H1 (cell line): ENCODE measurements around the gene TLL2.

ENCODE experiments used
- EP300 ChIP-seq, 2 experiments: IDR thresholded peaks; 1 replicate in 1 of 2; 2 replicates in 1 of 2; pipeline ENCODE4 v1.6.1; 2011 to 2012; ENCODE audit warnings: low read depth in 2 of 2, low read length in 2 of 2, mild to moderate bottlenecking in 2 of 2, borderline replicate concordance in 1 of 2, inconsistent platforms in 1 of 2, moderate library complexity in 1 of 2
- JUN ChIP-seq: IDR thresholded peaks from 2 replicates; pipeline ENCODE4 v1.6.1; 2011; ENCODE audit warnings: low read depth, mild to moderate bottlenecking, improper control_type of control experiment, low read length
- TF ChIP-seq, protein P1 (sequence below), 3 experiments: IDR thresholded peaks; 1 replicate in 2 of 3; 2 replicates in 1 of 3; pipeline versions ENCODE4 v1.5.1 to v1.6.1; 2011; ENCODE audit warnings: low read length in 3 of 3, mild to moderate bottlenecking in 3 of 3, inconsistent platforms in 2 of 3, low read depth in 1 of 3, moderate library complexity in 1 of 3; ENCODE audit not compliant: insufficient read depth in 1 of 3; ENCODE audit errors: control extremely low read depth in 1 of 3

DNA sequence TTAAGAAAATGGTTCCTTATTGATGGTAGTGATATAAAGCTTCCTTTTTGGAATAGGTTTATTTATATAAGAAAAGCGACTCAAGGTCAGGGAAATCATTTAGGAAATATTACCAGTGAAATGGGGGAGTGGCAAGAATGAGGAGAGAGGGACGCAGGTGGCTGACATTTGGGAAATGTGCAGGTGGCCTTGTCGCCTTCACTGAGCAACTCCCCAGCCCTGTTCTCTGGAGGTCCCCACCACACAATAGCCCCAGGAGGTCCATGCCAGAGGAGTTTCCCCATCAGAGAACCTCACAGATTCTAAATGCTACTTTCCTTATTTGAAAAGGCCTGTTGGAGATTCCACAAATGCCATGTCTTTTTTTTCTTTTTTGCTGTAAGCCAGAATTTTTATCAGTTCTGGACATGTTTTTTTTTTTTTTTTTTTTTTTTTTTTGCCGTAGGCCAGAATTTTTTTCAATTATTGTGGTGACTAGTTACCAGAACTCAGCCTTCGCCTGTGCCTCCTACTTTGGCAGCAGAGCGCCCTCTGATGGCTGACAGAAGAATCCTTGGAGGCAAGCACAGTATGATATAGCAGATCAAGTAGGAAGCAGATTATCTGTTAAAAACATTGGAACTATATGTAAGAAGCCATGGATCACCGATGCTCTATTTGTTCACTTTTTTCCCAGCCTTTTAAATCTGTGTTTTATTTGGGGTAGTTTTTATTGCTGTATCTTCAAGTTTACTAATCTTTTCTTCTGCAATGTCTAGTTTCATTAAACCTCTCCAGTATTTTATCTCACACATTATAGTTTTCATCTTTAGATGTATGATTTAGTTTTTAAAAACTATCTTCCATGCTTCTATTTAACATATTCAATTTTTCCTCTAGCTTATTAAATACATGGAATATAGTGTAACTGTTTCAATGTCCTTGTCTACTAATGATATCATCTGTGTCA, 173.5 kb downstream of the TLL2 start:
- TF ChIP-seq JUN, result no peak
- TF ChIP-seq, protein P1, sequence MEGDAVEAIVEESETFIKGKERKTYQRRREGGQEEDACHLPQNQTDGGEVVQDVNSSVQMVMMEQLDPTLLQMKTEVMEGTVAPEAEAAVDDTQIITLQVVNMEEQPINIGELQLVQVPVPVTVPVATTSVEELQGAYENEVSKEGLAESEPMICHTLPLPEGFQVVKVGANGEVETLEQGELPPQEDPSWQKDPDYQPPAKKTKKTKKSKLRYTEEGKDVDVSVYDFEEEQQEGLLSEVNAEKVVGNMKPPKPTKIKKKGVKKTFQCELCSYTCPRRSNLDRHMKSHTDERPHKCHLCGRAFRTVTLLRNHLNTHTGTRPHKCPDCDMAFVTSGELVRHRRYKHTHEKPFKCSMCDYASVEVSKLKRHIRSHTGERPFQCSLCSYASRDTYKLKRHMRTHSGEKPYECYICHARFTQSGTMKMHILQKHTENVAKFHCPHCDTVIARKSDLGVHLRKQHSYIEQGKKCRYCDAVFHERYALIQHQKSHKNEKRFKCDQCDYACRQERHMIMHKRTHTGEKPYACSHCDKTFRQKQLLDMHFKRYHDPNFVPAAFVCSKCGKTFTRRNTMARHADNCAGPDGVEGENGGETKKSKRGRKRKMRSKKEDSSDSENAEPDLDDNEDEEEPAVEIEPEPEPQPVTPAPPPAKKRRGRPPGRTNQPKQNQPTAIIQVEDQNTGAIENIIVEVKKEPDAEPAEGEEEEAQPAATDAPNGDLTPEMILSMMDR (IDR thresholded peaks at IDR 0.05; ENCODE audit: control extremely low read depth in 1 of 3, insufficient read depth in 1 of 3, low read depth in 1 of 3, low read length in 3 of 3), result peak; percentile 71 to 80 (median 80)
- no peak for TF ChIP-seq EP300 (IDR thresholded peaks at IDR 0.05; ENCODE audit: borderline replicate concordance in 1 of 2, low read depth in 2 of 2, low read length in 2 of 2)
